BE2C (cell line): Measurements from ENCODE around the gene CAPN12.
"Not testable (repeated sequence)": the region's sequence is repeated elsewhere in the genome, so short reads cannot be mapped to it uniquely, and the experiment has no call there.

ENCODE experiments used
- DNase-seq: peaks from one replicate; pipeline ENCODE4 v3.0.0-alpha.2; 2020
- H3K27me3 ChIP-seq: fragments of 250-450 bp; sonication (Bioruptor Pico); 2 replicates; pipeline ENCODE4 v1.5.1; 2020; ENCODE audit warnings: mild to moderate bottlenecking
- H3K36me3 ChIP-seq: fragments of 250-450 bp; sonication (Bioruptor Pico); 2 replicates; pipeline ENCODE4 v1.5.1; 2020; ENCODE audit warnings: mild to moderate bottlenecking
- H3K4me1 ChIP-seq: fragments of 250-450 bp; sonication (Bioruptor Pico); 2 replicates; pipeline ENCODE4 v1.5.1; 2020
- H3K4me3 ChIP-seq: 2 replicates; pipeline ENCODE4 v1.5.1; 2011; ENCODE audit warnings: low read depth, low read length
- H3K9me3 ChIP-seq: fragments of 250-450 bp; sonication (Bioruptor Pico); 2 replicates; pipeline ENCODE4 v1.5.1; 2020
- TF ChIP-seq, protein P1 (sequence below): IDR thresholded peaks from 2 replicates; pipeline ENCODE4 v1.5.1; 2012; ENCODE audit warnings: mild to moderate bottlenecking, low read depth, low read length

CAPN12 gene

DNA sequence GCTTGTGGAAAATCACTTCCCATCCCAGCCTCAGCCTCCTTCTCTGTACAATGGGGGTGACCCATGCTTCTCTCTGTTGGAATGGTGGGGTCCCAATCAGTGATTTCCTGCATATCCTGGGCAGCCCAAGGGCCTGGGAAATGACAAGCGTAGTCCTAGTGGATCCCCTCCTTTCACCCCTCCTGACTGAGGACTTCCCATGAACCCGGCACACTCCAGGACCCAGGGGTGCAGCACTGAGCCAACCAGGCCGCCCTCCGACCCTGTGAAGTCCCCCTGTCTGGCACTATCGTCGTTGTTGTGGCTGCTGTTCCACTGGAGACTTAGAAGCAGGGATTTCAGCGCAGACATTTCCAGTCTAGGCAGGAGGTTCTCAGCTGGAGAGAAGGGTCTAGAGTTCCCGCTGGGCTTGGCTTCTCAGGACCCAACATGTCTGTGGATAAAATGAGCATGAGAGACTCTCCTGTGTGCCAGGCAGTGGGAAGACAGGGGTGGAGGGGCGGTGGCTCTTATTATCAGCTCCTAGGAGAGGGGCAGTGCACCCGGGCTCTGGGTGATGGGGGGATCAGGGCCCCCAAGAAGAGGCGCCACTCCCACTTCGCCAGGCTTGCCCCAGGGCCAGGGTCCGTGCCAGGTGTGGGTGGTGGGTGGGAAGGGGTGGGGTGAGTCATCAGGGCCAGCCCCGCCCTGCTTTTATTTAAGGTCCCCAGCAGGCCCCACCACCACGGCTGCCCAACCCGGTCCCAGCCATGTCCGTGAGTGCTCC is 44.4 kb upstream of the CAPN12 start, which contains the start of gene LGALS7B:
LGALS7B (plus strand) TSS at position 723 of the 766 bp plus-strand sequence; CDS start at position 750, 27 bp downstream.
- Histone ChIP-seq H3K27me3 (no peaks in the 10 kb centered on the region), H3K4me1 (no peaks in the 10 kb centered on the region), H3K4me3 (no peak within 1 kb of the TSS), H3K9me3 (no peaks in the 10 kb centered on the region), H3K36me3 (no peaks in the 10 kb centered on the region)
- TF ChIP-seq, protein P1, sequence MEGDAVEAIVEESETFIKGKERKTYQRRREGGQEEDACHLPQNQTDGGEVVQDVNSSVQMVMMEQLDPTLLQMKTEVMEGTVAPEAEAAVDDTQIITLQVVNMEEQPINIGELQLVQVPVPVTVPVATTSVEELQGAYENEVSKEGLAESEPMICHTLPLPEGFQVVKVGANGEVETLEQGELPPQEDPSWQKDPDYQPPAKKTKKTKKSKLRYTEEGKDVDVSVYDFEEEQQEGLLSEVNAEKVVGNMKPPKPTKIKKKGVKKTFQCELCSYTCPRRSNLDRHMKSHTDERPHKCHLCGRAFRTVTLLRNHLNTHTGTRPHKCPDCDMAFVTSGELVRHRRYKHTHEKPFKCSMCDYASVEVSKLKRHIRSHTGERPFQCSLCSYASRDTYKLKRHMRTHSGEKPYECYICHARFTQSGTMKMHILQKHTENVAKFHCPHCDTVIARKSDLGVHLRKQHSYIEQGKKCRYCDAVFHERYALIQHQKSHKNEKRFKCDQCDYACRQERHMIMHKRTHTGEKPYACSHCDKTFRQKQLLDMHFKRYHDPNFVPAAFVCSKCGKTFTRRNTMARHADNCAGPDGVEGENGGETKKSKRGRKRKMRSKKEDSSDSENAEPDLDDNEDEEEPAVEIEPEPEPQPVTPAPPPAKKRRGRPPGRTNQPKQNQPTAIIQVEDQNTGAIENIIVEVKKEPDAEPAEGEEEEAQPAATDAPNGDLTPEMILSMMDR = no peak
- DNase-seq = no peak

DNA sequence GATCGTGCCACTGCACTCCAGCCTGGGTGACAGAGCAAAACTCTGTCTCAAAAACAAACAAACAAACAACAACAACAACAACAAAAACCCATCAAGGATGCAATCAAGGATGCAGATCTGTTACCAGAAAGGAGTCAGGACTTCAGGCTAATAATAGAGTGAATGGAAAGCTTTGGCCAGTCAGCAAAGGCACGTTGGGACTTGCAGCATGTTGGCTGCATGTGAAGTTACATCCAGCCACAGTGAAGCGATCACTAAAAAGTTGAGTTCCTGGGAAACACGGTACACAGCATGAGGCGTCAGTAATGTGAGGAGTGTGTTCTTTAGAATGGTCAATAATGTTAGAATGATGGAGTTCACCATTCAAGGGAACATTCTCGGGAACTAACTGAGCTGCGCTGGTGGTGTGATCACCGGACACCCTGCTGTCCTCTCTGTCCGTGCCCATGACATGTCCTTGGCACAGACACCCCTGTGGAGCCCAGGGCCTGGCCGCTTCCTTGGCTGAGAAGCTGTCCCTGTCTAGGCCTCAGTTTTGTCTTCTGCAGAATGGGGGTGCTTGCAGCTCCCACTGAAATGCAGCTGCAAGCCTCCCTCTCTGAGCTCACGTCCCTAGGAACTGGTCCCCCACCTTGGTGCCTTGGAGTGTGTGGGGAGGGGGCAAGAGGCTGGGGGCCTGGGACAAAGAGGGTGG is 42.4 kb upstream of the CAPN12 start:
- Histone ChIP-seq H3K36me3 (no peaks in the 10 kb centered on the region), H3K4me1 (no peaks in the 10 kb centered on the region), H3K4me3 (no peak overlapping the region), H3K9me3 (no peaks in the 10 kb centered on the region), H3K27me3 (no peaks in the 10 kb centered on the region; the same call in 1 of the 2 replicates)
- no peak for DNase-seq
- TF ChIP-seq, protein P1 = no peak

DNA sequence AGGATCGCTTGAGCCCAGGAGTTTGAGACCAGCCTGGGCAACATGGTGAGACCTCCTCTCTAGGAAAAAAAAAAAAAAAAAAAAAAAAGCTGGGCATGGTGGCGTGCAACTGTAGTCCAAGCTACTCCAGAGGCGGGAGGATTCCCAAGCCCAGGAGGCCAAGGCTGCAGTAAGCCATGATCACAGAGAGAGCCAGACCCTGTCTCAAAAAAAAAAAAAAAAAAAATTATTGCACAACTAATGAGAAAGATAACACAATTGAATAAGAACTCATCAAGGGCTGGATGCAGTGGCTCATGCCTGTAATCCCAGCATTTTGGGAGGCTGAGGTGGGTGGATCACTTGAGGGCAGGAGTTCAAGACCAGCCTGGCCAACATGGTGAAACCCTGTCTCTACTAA is 41.8 kb upstream of the CAPN12 start:
- not testable (repeated sequence) for H3K9me3 ChIP-seq, H3K36me3 ChIP-seq, H3K4me3 ChIP-seq, H3K27me3 ChIP-seq, DNase-seq, H3K4me1 ChIP-seq

DNA sequence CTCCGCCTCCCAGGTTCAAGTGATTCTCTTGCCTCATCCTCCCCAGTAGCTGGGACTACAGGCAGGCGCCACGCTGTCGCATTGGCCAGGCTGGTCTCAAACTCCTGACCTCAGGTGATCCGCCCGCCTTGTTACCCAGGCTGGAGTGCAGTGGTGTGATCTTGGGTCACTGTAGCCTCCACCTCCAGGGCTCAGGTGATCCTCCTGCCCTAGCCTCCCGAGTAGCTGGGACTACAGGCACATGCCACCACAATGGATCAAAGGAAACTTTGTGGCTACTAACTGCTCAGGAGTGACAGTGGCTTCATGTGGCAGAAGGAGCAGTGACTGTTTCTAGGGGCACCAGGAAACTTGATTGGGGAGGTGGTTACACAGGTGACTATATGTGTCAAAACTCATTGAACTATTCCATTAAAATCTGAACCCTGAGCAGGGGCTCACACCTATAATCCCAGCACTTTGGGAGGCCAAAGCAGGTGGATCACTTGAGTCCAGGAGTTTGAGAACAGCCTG is 41.0 kb upstream of the CAPN12 start:
- Histone ChIP-seq H3K9me3 (no peaks in the 10 kb centered on the region), H3K27me3 (peaks cover 12% of the 10 kb centered on the region), H3K36me3 (no peaks in the 10 kb centered on the region), H3K4me3 (no peak overlapping the region), H3K4me1 (no peaks in the 10 kb centered on the region)
- DNase-seq = no peak
- TF ChIP-seq, protein P1 = no peak

DNA sequence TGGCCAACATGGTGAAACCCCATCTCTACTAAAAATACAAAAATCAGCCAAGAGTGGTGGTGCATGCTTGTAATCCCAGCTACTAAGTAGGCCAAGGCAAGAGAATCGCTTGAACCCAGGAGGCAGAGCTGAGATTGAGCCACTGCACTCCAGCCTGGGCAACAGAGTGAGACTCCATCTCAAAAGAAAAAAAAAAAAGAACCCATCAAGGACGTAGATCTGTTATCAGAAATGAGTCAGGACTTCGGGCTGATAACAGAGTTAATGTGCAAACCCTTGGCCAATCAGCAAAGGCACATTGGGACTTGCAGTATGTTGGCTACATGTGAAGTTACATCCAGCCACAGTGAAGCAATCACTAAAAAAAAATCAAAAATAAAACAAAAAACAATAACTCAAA is 40.0 kb upstream of the CAPN12 start:
- H3K9me3 ChIP-seq = no peaks in the 10 kb centered on the region
- no peaks in the 10 kb centered on the region for H3K4me1 ChIP-seq
- TF ChIP-seq, protein P1 = no peak
- peaks cover 15% of the 10 kb centered on the region for H3K27me3 ChIP-seq
- no peaks in the 10 kb centered on the region for H3K36me3 ChIP-seq
- no peak for DNase-seq
- no peak overlapping the region for H3K4me3 ChIP-seq

DNA sequence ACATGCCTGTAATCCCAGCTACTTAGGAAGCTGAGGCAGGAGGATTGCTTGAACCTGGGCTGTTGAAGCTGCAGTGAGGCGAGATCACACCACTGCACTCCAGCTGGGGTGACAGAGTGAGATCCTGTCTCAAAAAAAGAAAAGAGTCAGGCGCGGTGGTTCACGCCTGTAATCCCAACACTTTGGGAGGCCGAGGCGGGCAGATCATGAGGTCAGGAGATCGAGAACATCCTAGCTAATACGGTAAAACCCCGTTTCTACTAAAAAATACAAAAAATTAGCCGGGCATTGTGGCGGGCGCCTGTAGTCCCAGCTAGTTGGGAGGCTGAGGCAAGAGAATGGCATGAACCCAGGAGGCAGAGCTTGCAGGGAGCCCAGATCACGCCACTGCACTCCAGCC is 37.9 kb upstream of the CAPN12 start:
- H3K9me3 ChIP-seq, DNase-seq, H3K4me3 ChIP-seq, H3K36me3 ChIP-seq, H3K4me1 ChIP-seq: not testable (repeated sequence)
- H3K27me3 ChIP-seq = peaks cover 15% of the 10 kb centered on the region

DNA sequence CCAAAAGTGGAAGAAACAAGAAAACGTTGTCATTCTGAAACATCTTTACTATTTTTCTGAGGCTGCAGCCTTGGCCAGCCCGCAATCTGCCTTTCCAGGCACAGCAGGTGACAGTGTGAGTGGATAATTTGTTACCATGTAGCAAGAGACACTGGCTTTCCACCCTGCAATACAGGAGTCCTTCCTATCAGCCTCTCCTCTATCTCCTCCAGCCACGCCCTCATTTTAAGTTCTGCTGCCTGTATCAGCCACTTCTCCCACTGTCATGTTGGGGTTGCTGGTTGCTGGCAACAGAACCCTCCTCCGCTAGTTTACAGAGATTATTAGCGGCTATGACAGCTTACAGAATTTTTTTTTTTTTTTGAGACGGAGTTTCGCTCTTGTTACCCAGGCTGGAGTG is 36.8 kb upstream of the CAPN12 start:
- TF ChIP-seq, protein P1 = no peak
- Histone ChIP-seq H3K27me3 (peaks cover 15% of the 10 kb centered on the region), H3K36me3 (no peaks in the 10 kb centered on the region), H3K4me3 (no peak overlapping the region), H3K4me1 (no peaks in the 10 kb centered on the region), H3K9me3 (no peaks in the 10 kb centered on the region)
- no peak for DNase-seq
